Activated CD4-positive, alpha-beta T cell treated with anti-CD3 and anti-CD28 coated beads for 36 hours (primary cell): ENCODE measurements around the gene MTCL3.

Experiments
- ATAC-seq: fragments of 200-7000 bp; cut with Tn5 transposase; one replicate; pipeline ENCODE4 v1.10.0; 2021; ENCODE audit warnings: mild to moderate bottlenecking, moderate library complexity
- CTCF ChIA-PET: fragments of 350-600 bp; sonication (Branson Sonifier 250); formaldehyde crosslinking; loops from one replicate; lab custom pipeline; 2021; ENCODE audit warnings: antibody characterized with exemption; lab: Charles Lee
- POLR2A ChIA-PET: fragments of 350-600 bp; sonication (Branson Sonifier 250); formaldehyde crosslinking; loops from one replicate; lab custom pipeline; 2021; ENCODE audit warnings: antibody characterized with exemption, inconsistent platforms; lab: Charles Lee
- DNase-seq: peaks from one replicate; pipeline ENCODE4 v3.0.0-alpha.2; 2020
- H3K27ac Mint-ChIP-seq: one replicate; pipeline ENCODE4 v1.8.0; 2021; ENCODE audit warnings: mixed read lengths
- H3K27me3 Mint-ChIP-seq: one replicate; pipeline ENCODE4 v1.8.0; 2021; ENCODE audit warnings: mixed read lengths
- H3K36me3 Mint-ChIP-seq: one replicate; pipeline ENCODE4 v1.8.0; 2021; ENCODE audit warnings: low read depth, mixed read lengths
- H3K4me1 Mint-ChIP-seq: one replicate; pipeline ENCODE4 v1.8.0; 2021; ENCODE audit warnings: mixed read lengths
- H3K4me3 Mint-ChIP-seq: one replicate; pipeline ENCODE4 v1.8.0; 2021; ENCODE audit warnings: mild to moderate bottlenecking, moderate library complexity, mixed read lengths
- H3K9me3 Mint-ChIP-seq: one replicate; pipeline ENCODE4 v1.8.0; 2021; ENCODE audit warnings: low read depth, mixed read lengths
- intact Hi-C, 2 experiments: fragments of 100-400 bp; cut with DNase I in 1 of 2; cut with micrococcal nuclease in 1 of 2; formaldehyde crosslinking; loops; one replicate each; pipeline versions ENCODE4 v1.14.2 to v1.15.1; 2022 to 2024; cut with DNase I, micrococcal nuclease

Gene MTCL3

DNA sequence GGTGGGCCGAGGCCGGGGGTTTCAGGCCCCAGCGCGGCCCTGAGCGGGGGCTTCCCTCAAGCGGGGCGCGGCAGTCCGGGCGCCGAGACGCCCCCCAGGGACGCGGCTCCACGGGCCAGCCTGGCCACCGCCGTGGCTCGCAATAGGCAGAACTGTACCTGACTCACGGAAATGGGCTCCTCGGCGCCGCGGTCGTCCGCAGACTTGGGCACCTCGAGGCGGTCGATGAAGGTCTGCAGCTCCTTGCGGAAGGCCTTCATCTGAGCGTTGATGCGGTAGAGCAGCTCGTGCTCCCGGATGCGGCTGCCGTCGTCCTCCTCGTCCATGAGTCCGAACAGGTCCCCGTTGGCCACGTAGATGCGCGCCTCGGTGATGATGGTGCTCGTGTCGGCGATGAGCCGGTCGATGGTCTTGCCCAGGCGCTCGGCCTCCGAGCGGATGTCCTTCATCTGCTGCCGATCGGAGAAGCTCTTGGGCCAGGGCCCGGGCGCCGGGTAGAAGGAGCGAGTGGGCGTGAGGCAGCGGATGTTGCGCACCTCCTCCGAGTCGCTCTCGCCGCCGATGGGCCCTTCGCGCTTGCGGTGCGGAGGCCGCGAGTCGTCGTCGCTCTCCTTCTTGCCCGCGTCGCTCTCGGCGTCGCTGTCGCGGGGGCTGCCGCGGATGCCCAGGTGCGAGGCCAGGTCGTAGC, 43.9 kb downstream of the MTCL3 start:
- intact Hi-C loops = no loop called here
- ChIA-PET POLR2A (no interaction called here), CTCF (interaction anchor here (1.2 to 1.5 kb wide), 2 partner anchors 10 to 13 kb away, joined by 3 to 4 read pairs; no protein-coding TSS in a partner anchor)
- ATAC-seq (peak; percentile 19), DNase-seq (peak; percentile 12)
- peaks cover 8% of the 10 kb centered on the region for H3K36me3 Mint-ChIP-seq
- no peaks in the 10 kb centered on the region for H3K9me3 Mint-ChIP-seq
- H3K4me3 Mint-ChIP-seq = no peak overlapping the region
- H3K4me1 Mint-ChIP-seq = no peaks in the 10 kb centered on the region
- H3K27ac Mint-ChIP-seq = no peak overlapping the region
- peaks cover 13% of the 10 kb centered on the region for H3K27me3 Mint-ChIP-seq

DNA sequence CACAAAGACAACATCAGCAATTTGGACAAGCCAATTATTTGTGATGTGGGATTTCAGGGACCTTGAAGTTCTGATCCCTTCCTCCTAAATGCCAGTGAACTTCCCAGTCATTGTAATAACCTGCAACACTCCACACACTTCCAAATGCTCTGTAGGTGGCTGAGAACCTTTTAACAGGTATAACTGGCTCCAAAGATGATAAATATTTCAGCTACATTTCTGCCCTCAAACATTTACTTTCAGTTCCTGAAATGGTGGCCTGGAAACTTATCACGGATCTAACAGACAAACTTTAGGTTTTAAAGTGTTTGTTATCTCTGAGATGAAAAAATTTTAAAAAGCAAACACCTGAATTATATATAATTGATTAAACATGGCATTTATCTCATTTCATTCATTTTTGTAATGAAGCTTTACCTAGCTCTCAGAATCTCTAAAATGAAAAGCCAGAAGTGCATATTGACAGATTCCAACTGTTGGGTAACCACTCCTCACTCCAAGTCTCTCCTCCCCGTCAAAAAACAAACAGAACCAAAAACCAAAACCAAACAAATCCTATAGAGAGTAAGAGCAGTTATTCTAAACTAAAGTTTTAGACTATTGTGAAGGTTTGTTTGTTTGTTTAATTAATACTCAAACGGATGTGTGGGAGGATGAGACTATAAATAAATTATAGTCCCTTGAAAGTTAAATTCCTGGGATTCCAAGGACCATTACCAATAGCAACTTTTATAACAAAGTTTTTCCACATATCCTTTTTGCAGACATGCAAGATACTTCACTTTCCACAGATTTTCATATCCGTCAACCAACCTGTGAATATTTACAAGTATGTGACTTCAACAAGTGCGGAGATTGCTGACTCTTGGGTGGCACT, 47.5 kb downstream of the MTCL3 start:
- H3K27me3 Mint-ChIP-seq = peaks cover 3% of the 10 kb centered on the region
- no peak overlapping the region for H3K27ac Mint-ChIP-seq
- no peak overlapping the region for H3K4me3 Mint-ChIP-seq
- ATAC-seq (no peak), DNase-seq (no peak)
- CTCF ChIA-PET = interaction anchor here (1.1 kb wide), 1 partner anchor 9 kb away, joined by 5 read pairs; no protein-coding TSS in a partner anchor
- peaks cover 8% of the 10 kb centered on the region for H3K36me3 Mint-ChIP-seq
- POLR2A ChIA-PET = no interaction called here
- H3K9me3 Mint-ChIP-seq = no peaks in the 10 kb centered on the region
- H3K4me1 Mint-ChIP-seq = no peaks in the 10 kb centered on the region
- intact Hi-C loops = no loop called here

DNA sequence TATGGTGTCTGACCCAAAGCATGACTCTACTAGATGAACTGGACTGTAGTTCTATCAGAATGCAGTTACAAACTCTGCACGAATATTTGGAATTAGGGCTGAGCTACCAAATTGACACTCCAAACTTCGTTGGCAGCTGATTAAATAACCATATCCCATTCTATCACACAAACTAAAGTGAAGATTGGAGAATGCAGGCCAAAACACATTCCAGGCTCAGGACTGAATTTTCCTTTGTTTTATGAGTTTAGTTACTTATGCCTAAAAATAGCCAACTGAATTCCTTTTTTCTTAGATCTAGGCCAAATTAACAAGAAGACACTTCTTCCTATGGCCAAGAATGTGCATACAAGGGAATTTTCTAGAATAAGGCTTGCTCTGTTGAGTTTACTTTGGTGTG, 50.2 kb downstream of the MTCL3 start:
- no peak for DNase-seq
- no peaks in the 10 kb centered on the region for H3K9me3 Mint-ChIP-seq
- POLR2A ChIA-PET = no interaction called here
- no peaks in the 10 kb centered on the region for H3K4me1 Mint-ChIP-seq
- intact Hi-C loops = no loop called here
- H3K27ac Mint-ChIP-seq = no peak overlapping the region
- no peak for ATAC-seq
- H3K36me3 Mint-ChIP-seq = no peaks in the 10 kb centered on the region
- H3K4me3 Mint-ChIP-seq = no peak overlapping the region
- peaks cover 2% of the 10 kb centered on the region for H3K27me3 Mint-ChIP-seq
- CTCF ChIA-PET = no interaction called here

DNA sequence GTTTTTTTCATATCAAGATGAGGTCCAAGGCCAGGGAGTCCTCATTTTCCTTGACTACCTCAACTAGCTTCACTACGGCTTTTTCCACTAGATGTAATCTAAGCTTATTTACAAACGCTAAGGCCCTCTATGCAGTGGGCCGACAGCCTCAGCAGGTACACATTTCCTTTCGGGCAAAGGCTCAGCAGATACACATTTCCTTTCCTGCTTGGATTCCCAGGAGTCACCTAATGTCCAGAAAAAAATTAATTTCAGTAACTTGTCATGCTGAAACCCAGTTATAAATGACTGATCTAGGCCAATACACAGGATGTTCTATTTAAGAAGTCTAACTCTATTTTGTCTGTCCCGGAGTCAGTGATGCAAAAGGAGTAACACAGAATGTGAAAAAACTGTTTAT, 52.7 kb downstream of the MTCL3 start:
- ATAC-seq (no peak), DNase-seq (no peak)
- Mint-ChIP-seq H3K27ac (no peak overlapping the region), H3K27me3 (peaks cover 2% of the 10 kb centered on the region), H3K36me3 (no peaks in the 10 kb centered on the region), H3K9me3 (no peaks in the 10 kb centered on the region), H3K4me1 (no peaks in the 10 kb centered on the region), H3K4me3 (no peak overlapping the region)
- intact Hi-C loops = no loop called here
- ChIA-PET CTCF (interaction anchor here (0.8 to 2.9 kb wide), 14 partner anchors 19 to 165 kb away, joined by 3 to 35 read pairs (median 3); no protein-coding TSS in a partner anchor), POLR2A (no interaction called here)

DNA sequence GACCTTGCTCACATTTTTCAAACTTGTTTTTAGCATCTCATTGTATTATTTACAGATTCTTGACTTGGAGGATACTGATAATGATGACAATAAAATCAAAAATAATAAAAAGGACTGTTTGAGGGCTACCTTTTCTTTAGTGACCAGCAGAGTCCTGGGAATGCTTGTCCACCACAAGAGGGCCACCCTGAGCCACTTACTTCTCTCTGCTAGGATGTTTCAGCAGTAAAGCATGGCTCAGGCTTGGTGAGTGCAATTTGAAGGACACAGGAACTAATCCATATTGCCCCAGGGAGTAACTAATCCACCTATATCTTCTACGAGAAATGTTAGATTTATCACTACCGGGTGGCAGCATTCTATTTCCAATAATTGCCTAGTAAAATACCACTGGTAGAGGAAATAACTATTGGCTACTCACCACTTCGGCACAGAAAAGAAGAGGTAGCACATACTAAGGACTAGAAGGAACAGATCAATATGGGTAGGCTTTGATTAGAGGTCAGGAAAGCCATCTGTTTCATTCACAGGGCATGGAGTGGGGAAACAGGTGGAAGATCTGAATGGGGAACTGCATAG, 54.2 kb downstream of the MTCL3 start:
- intact Hi-C loops = loop anchor here (1.0 to 2.0 kb wide), 5 partner anchors 51 to 176 kb away; no protein-coding TSS in a partner anchor
- H3K36me3 Mint-ChIP-seq = no peaks in the 10 kb centered on the region
- ChIA-PET POLR2A (interaction anchor here (0.6 kb wide), 1 partner anchor 270 kb away, joined by 3 read pairs; no protein-coding TSS in a partner anchor), CTCF (interaction anchor here (0.8 to 2.9 kb wide), 8 partner anchors 12 to 81 kb away, joined by 3 to 40 read pairs (median 6); no protein-coding TSS in a partner anchor)
- no peaks in the 10 kb centered on the region for H3K4me1 Mint-ChIP-seq
- no peak overlapping the region for H3K27ac Mint-ChIP-seq
- DNase-seq (peak; percentile 84), ATAC-seq (peak; percentile 82)
- no peak overlapping the region for H3K4me3 Mint-ChIP-seq
- H3K9me3 Mint-ChIP-seq = no peaks in the 10 kb centered on the region
- H3K27me3 Mint-ChIP-seq = peaks cover 2% of the 10 kb centered on the region

DNA sequence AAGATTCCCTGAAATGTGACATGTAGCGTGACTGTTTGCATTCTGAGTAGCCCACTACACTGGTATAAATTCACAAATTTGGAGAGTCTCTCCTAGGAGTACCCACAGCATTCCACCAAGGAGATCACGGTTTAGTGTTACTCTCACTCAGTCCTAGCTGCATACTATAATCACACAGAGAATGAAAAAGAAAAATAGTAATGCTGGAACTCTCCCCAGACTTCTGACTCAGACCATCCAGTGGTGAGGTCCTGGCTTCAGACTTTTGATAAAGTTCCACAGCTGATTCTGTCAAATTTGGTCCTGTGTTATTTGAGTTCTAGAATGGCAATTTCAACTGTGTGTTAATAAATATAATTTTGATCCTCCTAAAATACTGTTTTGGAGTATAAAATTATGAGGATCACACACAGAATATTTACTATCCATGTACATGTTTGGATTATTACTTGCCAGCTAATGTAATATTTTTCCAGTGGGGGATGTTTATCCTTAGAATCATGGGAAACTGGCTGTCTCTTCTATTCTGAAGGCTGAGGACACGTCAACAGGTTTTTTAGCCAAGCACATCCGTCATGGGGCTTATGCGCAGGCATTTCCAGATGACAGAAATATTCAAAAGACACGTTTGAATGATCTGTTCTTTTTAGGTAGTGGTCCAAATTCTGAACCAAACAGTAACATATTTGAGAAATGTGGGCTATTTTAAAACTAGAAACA, 54.8 kb downstream of the MTCL3 start:
- no peak for ATAC-seq
- ChIA-PET CTCF (interaction anchor here (0.7 to 2.9 kb wide), 10 partner anchors 12 to 163 kb away, joined by 3 to 40 read pairs (median 4); no protein-coding TSS in a partner anchor), POLR2A (no interaction called here)
- DNase-seq = no peak
- Mint-ChIP-seq H3K4me1 (no peaks in the 10 kb centered on the region), H3K36me3 (no peaks in the 10 kb centered on the region), H3K27ac (no peak overlapping the region), H3K9me3 (no peaks in the 10 kb centered on the region), H3K27me3 (peaks cover 2% of the 10 kb centered on the region), H3K4me3 (no peak overlapping the region)
- intact Hi-C loops = loop anchor here (2.0 kb wide), 2 partner anchors 162 to 176 kb away; no protein-coding TSS in a partner anchor

DNA sequence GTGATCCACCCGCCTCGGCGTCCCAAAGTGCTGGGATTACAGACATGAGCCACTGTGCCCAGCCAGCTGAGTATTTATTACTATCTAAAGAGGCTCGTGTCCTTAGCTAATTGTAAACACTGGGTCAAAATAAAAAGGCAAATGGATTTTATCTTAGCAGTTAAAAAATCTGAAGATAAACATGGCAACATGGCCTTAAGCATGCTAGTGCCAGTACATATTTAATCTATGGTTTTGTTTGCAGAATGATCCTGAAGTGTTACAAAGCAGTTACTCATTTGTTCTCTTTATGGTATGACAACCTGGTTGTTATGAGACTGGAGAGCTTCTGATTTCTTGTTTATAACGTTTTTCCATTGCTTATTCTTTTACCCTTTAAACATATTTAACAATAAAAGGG, 56.1 kb downstream of the MTCL3 start:
- CTCF ChIA-PET = interaction anchor here (0.8 to 2.9 kb wide), 6 partner anchors 8 to 159 kb away, joined by 3 to 40 read pairs (median 4); no protein-coding TSS in a partner anchor
- Mint-ChIP-seq H3K36me3 (no peaks in the 10 kb centered on the region), H3K4me3 (no peak overlapping the region), H3K9me3 (no peaks in the 10 kb centered on the region), H3K4me1 (no peaks in the 10 kb centered on the region), H3K27ac (no peak overlapping the region), H3K27me3 (peaks cover 4% of the 10 kb centered on the region)
- intact Hi-C loops = no loop called here
- POLR2A ChIA-PET = no interaction called here
- DNase-seq = no peak
- ATAC-seq = no peak

DNA sequence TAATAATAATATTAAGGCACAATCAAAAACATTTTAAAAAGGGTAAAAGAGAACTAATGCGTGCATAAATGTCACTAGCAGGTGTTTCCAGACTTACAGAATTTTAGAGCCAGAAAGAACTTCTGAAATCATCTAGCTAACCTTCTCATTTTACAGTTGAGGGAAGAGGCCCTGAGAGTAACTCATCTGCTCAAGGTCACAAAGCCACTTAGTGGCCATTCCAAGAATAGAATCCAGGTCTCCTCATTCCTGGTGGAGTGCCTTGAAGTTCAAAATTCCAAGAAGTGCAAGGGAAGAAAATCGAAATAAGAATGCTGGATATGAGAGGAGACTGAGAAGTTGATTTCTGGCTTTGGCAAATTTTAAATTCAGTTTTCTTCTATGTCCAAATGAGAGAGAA, 56.8 kb downstream of the MTCL3 start:
- H3K36me3 Mint-ChIP-seq = no peaks in the 10 kb centered on the region
- H3K9me3 Mint-ChIP-seq = no peaks in the 10 kb centered on the region
- no peak overlapping the region for H3K27ac Mint-ChIP-seq
- CTCF ChIA-PET = interaction anchor here (0.6 to 2.9 kb wide), 7 partner anchors 9 to 519 kb away, joined by 3 to 40 read pairs (median 3); no protein-coding TSS in a partner anchor
- POLR2A ChIA-PET = no interaction called here
- intact Hi-C loops = loop anchor here in 1 of 2 experiments (1.0 kb wide), 1 partner anchor 157 kb away; no protein-coding TSS in a partner anchor
- no peak for DNase-seq
- no peak overlapping the region for H3K4me3 Mint-ChIP-seq
- ATAC-seq = no peak
- peaks cover 4% of the 10 kb centered on the region for H3K27me3 Mint-ChIP-seq
- H3K4me1 Mint-ChIP-seq = no peaks in the 10 kb centered on the region

DNA sequence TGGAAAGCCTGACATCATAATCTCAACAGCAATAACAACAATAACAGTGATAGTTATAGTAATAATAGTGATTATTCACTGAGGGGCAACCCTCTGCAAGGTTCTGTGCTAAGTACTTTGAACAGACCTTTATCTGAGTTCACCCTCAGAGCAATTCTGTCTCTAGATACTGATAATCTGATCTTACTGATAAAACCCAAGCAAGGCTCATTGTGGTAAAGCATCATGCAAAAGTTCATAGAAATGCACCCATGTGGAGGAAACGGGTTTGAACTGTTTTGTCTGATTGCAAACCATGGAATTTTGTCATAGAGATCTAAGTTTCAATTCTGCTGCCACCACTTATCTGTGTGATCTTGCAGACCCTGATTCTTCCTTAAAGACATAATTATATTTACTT, 58.7 kb downstream of the MTCL3 start:
- H3K27me3 Mint-ChIP-seq = peaks cover 4% of the 10 kb centered on the region
- DNase-seq = no peak
- ChIA-PET CTCF (interaction anchor here (0.8 to 1.9 kb wide), 3 partner anchors 52 to 79 kb away, joined by 3 to 7 read pairs (median 5); no protein-coding TSS in a partner anchor), POLR2A (no interaction called here)
- ATAC-seq = no peak
- H3K4me1 Mint-ChIP-seq = no peaks in the 10 kb centered on the region
- H3K4me3 Mint-ChIP-seq = no peak overlapping the region
- no peaks in the 10 kb centered on the region for H3K9me3 Mint-ChIP-seq
- H3K27ac Mint-ChIP-seq = no peak overlapping the region
- intact Hi-C loops = no loop called here
- no peaks in the 10 kb centered on the region for H3K36me3 Mint-ChIP-seq

DNA sequence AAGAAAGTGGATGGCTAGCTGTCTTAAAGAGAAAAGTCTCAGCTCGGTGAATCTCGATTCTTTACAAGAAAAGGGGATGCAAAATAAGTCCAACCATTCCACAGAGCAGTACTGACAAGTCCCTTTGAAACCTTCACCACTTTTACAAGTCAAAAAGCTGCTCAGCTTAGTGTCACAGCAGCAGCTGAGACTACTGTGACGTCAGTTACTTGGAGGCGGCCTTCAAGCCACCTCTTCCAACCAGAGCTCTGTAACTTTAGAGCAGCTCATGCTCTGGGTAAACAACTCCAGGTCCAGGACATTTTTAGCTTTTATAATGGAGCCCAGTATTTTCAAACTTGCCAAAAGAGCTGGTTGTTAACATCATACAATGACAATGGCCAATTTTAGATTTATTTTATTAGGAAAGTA, 59.9 kb downstream of the MTCL3 start, which contains the start of gene KIAA0408:
Gene KIAA0408, minus strand, starts transcription at position 159 of the 411 bp plus-strand sequence. CDS start 5,408 bp downstream, outside the sequence.
- DNase-seq (no peak), ATAC-seq (no peak)
- Mint-ChIP-seq H3K4me3 (no peak within 1 kb of the TSS), H3K4me1 (no peaks in the 10 kb centered on the region), H3K9me3 (no peaks in the 10 kb centered on the region), H3K36me3 (no peaks in the 10 kb centered on the region), H3K27ac (no peak within 1 kb of the TSS), H3K27me3 (peaks cover 2% of the 10 kb centered on the region)
- CTCF ChIA-PET = interaction anchor here (1.0 to 1.9 kb wide), 3 partner anchors 20 to 156 kb away, joined by 3 to 7 read pairs (median 3); no protein-coding TSS in a partner anchor
- intact Hi-C loops = no loop called here
- POLR2A ChIA-PET = interaction anchor here (0.6 kb wide), 1 partner anchor 1285 kb away, joined by 3 read pairs; no protein-coding TSS in a partner anchor
